MG63 (cell line): ENCODE measurements around the gene TMEM190. TPM values are rescaled to one million over a fixed set of nuclear protein-coding genes. Genes with fewer than 3 reads are reported as not detected.

ENCODE experiments used
- DNase-seq: peaks from one replicate; pipeline ENCODE4 v3.0.0-alpha.2; 2020
- H3K27me3 ChIP-seq: fragments of 250-450 bp; sonication (Bioruptor Pico); 2 replicates; pipeline ENCODE4 v1.5.1; 2020; ENCODE audit warnings: mild to moderate bottlenecking, moderate library complexity
- H3K36me3 ChIP-seq: fragments of 250-450 bp; sonication (Bioruptor Pico); 2 replicates; pipeline ENCODE4 v1.5.1; 2020; ENCODE audit warnings: mild to moderate bottlenecking, moderate library complexity
- H3K4me3 ChIP-seq: fragments of 250-450 bp; sonication (Bioruptor Pico); 2 replicates; pipeline ENCODE4 v1.5.1; 2020; ENCODE audit warnings: mild to moderate bottlenecking, moderate library complexity
- H3K9me3 ChIP-seq: fragments of 250-450 bp; sonication (Bioruptor Pico); 2 replicates; pipeline ENCODE4 v1.5.1; 2020; ENCODE audit warnings: mild to moderate bottlenecking, moderate library complexity
- total RNA-seq: library from RNA; depleted of rRNA; stranded (reverse); fragments of >200 nt; shearing (Covaris generic); gene quantifications from 2 replicates; pipeline ENCODE4 v1.2.3, GENCODE V29; 2014; ENCODE audit warnings: low replicate concordance

The TMEM190 gene
- total RNA-seq, 1 experiment from 2014 or later = not detected

DNA sequence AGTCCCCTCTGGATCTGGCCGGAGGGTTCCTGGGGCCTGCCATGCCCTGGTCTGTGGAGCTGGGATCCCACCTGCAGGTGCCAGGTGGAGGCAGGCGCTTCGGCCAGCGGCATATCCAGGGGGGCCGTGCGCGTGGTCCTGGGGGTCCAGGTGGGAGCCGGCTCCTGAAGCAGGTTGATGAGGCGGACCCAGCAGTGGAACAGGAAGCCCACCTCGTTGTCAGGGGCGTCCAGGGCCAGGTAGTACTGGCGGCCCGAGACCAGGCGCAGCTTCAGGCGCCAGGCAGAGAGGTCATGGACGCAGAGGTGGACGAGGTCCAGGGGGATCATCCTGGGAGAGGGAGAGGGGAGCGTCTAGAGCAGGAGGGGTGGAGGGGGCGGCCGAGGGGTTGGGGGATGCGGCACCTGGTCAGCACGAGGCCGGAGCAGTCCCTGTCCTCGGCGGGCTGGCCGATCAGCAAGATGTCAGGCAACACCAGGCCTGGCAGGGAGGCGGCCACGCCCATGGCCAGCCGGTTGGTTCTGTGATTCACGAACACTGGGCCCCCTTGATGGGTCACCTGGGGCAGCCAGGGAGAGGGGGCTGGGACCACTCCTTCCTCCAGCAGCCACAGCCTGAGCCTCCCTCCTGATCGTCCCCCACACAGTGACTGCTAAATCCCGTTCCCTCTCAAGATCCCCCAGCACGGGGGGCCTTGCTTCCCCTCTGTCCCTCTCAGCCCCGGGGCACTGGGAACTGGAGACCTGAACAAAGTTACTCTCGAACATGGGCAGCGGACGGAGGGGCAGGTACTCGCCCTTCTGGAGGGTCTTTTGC is 14.2 kb upstream of the TMEM190 start:
- no peaks in the 10 kb centered on the region for H3K36me3 ChIP-seq
- H3K9me3 ChIP-seq = no peaks in the 10 kb centered on the region
- no peak for DNase-seq
- H3K27me3 ChIP-seq = peaks cover 3% of the 10 kb centered on the region
- no peak overlapping the region for H3K4me3 ChIP-seq

DNA sequence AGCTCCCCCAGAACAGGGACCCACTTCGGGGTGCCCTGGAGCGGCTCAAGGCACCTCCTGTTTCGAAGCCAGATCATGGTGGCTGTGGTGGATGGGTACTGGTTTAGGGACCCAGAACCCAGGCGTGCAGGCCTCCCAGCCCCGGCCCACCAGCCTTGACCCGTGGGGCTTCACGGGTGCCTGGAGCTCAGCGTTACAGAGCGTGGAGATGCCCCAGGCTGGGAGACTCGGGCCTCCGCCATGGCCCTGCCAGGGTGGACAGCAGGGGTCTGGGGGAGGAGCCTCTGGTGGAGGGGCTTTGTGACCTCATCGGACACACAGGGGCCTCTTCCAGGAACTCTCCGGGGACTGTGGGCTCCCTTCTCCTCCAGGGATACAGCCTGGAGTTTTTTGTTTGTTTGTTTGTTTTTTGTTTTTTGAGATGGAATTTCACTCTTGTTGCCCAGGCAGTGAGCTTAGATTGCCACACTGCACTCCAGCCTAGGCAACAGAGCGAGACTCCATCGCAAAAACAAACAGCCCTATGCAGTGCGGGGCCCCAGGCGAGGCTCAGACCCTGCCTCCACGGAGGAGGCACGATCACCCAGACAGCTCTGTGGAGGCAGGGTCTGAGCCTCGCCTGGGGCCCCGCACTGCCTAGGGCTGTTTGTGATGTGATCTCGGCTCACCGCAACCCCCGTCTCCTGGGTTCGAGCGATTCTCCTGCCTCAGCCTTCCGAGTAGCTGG is 13.5 kb upstream of the TMEM190 start, which contains the start of gene GARIN5B:
GARIN5B (minus strand) TSS at position 271 of the 727 bp plus-strand sequence; CDS start at position 77, 194 bp downstream.
- no peak for DNase-seq

DNA sequence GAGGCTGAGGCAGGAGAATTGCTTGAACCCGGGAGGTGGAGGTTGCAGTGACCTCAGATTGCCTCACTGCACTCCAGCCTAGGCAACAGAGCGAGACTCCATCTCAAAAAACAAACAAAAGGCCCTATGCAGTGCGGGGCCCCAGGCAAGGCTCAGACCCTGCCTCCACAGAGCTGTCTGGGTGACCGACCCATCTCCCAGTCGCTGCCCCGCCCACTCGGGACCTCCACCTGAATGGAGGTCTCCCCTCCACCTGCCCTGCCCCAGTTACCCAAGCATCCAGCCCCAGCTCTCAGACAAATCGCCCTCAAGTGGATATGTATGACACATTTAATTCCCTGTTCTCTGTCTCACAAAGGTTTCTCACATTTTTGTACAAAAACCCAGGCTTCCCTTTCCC is 11.4 kb upstream of the TMEM190 start:
- DNase-seq = no peak
- no peaks in the 10 kb centered on the region for H3K36me3 ChIP-seq
- H3K4me3 ChIP-seq = no peak overlapping the region
- H3K27me3 ChIP-seq = peaks cover 6% of the 10 kb centered on the region
- H3K9me3 ChIP-seq = no peaks in the 10 kb centered on the region

More for the DNA sequence above, 13.5 kb upstream of the TMEM190 start, which contains the start of gene GARIN5B:
- H3K27me3 ChIP-seq = no peaks in the 10 kb centered on the region
- no peaks in the 10 kb centered on the region for H3K36me3 ChIP-seq
- no peak within 1 kb of the TSS for H3K4me3 ChIP-seq
- no peaks in the 10 kb centered on the region for H3K9me3 ChIP-seq

DNA sequence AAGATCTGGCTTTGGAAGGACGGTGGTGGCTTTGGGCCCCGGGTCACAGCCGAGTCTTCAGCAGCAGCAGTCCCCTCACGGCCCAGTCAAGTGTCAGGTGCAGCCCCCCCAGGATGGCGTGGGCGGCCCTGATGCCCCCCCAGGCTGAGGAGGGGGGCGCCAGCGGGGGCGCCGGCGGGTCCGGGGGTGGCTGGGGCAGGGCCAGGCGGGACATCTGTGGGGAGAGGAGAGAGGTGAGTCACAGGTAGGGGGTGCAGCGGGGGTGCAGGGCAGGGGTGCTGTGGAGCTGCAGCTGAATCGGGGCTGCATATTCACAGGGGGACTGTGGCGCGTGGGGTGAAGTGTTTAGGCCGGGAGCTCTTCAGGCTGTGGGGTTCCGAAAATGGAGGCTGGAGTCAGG is 10.7 kb upstream of the TMEM190 start:
- DNase-seq = no peak

DNA sequence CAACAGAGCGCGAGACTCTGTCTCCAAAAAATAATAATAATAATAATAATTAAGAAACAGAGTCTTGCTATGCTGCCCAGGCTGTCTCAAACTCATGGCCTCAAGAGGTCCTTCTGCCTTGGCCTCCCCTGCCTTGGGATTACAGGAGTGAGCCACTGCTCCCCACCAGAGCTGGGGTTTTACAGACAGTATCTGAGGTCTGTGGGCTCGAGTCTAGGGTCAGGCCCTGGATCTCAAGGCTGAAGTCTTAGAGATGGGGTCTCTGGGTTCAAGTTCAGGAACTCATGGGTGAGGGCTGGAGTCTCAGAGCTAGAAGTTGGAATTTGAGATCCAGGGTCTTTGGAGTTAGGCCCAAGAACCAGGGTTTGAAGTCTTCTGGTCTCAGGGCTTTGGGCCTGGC is 9.8 kb upstream of the TMEM190 start:
- H3K27me3 ChIP-seq = peaks cover 11% of the 10 kb centered on the region
- H3K4me3 ChIP-seq = no peak overlapping the region
- H3K36me3 ChIP-seq = no peaks in the 10 kb centered on the region
- H3K9me3 ChIP-seq = no peaks in the 10 kb centered on the region
- DNase-seq = no peak

More for the DNA sequence above, 10.7 kb upstream of the TMEM190 start:
- no peak overlapping the region for H3K4me3 ChIP-seq
- H3K27me3 ChIP-seq = peaks cover 8% of the 10 kb centered on the region
- H3K36me3 ChIP-seq = no peaks in the 10 kb centered on the region
- H3K9me3 ChIP-seq = no peaks in the 10 kb centered on the region

DNA sequence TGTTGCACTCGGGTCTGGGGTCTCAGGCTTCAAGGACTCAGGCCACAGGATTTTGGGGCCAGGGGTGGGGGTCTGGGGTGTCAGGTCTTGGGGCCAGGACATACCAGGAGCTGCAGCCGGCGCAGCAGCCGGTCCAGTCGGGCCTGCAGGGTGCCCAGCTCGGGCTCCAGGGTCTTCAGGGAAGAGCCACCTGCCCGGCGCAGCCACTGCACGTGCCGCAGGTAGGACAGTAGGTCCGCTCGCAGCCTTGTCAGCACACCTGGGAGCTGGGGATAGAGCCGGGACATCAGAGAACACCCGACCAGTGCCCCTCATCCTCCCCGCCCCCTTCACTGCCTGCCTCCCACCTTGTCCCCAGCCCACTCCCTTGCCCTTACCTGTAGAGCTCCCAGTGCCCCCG is 8.5 kb upstream of the TMEM190 start:
- Histone ChIP-seq H3K4me3 (no peak overlapping the region), H3K36me3 (no peaks in the 10 kb centered on the region)
- DNase-seq = no peak

DNA sequence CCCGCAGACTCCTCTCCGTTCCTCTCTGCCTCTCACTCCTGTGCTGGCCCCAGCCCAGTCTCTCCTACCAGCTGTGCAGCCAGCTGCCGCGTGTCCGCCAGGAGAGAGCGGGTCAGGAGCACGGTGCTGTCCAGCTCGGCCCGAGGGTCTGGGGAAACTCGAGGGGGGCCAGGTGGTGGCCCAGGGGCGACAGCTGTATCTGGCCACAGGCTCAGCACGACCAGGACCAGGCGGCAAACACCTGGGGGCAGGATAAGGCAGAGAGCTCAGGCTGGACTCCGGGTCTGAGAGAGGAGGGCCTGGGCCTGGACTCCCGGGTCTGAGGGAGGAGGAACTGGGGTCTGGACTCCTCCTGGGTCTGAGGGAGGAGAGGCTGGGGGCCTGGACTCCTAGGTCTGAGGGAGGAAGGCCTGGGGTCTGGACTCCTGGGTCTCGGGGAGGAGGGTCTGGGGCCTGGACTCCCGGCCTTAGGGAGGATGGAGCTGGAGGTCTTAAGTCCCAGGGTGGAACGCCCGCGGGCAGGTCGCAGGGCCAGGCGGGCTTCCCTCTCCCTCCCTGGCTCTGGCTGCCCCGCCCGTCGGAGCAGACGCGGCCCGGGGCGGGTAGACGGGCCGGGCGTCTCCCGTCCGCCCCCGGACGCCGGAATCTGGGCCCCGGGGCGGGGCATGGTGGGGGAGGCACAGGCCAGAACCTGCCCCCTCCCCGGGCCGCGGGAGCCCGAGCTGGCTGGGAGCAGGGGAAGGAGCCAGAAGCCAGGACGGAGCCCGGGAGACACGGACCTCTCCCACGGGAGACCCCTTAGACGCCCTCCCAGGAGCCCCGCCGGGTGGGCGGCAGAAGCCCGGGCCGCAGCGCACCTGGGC is 7.7 kb upstream of the TMEM190 start:
- peak; percentile 66 for DNase-seq
- H3K36me3 ChIP-seq = no peaks in the 10 kb centered on the region
- no peak overlapping the region for H3K4me3 ChIP-seq
- peaks cover 11% of the 10 kb centered on the region for H3K27me3 ChIP-seq
- no peaks in the 10 kb centered on the region for H3K9me3 ChIP-seq

More for the DNA sequence above, 8.5 kb upstream of the TMEM190 start:
- no peaks in the 10 kb centered on the region for H3K9me3 ChIP-seq
- peaks cover 11% of the 10 kb centered on the region for H3K27me3 ChIP-seq

DNA sequence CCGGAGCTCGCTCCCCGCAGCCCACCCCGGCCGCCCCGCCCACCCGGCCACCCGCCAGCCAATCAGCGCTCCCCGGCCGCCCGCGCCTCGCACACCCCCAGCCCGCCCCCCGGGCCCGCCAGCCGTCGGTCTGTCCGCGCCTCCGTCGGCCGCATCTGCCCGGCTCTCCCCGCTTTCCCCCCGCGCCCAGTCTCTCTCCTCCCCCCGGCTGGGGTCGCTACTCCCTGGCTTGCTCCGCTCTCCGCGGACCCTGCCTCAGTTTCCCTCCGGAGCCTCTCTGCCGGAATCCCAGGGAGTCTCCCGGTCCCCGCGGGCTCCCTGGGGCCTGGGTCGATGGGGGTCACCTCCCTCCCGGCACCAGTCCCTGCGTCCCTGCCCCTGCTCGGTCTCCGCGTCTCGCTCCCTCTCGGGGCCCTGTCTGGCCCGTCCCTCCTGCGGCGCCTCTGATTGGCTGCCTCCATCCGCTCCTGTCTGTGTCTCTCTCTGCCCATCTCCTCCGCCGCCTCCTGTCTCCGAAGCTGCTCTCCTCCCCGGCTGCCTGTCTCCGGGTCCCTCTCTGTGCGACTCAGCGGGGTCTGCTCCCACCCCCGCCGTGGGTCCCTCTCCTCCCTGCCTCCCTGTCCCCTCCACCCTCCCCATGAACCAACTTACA is 6.8 kb upstream of the TMEM190 start:
- Histone ChIP-seq H3K4me3 (peak overlapping the region; percentile 29), H3K27me3 (peaks cover 11% of the 10 kb centered on the region), H3K36me3 (no peaks in the 10 kb centered on the region), H3K9me3 (no peaks in the 10 kb centered on the region)
- peak; percentile 43 for DNase-seq

DNA sequence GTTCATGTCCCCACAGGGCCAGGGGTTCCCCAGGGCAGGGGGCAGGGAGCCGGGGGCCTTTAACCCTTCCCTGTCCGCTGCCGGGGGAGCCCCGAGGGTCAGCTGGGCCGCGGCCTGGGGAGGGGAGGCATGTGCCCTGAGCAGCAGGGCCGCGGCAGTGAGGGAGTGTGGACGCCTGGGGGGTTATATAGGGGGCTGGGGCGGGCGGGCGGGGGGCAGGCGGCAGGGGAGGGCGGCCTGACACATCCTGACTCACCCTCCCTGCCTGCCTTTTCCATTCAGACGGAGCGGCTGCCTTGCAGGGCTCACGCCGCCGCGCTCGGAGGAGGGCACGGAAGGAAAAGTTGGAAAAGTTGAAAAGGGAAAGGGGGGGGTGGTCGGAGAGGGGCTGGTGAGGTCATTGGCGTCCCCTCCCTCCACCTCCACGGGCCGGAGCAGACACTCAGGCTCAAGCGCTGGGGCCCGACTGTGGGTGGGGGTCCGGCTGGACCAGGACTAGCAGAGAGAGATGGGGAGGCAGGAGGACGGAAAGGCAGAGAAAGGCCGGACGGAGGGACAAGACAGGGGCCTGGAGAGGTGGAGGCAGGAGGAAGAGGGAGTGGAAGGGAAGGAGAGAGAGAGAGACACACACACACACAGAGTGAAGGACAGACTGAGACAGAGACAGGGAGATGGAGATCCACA is 6.2 kb upstream of the TMEM190 start, which contains the start of gene IL11:
IL11 (minus strand) TSS at position 159 of the 684 bp plus-strand sequence; CDS start at position 6, 153 bp downstream.
- H3K4me3 ChIP-seq = peak within 1 kb of the TSS; percentile 29
- DNase-seq = peak; percentile 39
- H3K9me3 ChIP-seq = no peaks in the 10 kb centered on the region
- H3K27me3 ChIP-seq = peaks cover 11% of the 10 kb centered on the region
- H3K36me3 ChIP-seq = no peaks in the 10 kb centered on the region

DNA sequence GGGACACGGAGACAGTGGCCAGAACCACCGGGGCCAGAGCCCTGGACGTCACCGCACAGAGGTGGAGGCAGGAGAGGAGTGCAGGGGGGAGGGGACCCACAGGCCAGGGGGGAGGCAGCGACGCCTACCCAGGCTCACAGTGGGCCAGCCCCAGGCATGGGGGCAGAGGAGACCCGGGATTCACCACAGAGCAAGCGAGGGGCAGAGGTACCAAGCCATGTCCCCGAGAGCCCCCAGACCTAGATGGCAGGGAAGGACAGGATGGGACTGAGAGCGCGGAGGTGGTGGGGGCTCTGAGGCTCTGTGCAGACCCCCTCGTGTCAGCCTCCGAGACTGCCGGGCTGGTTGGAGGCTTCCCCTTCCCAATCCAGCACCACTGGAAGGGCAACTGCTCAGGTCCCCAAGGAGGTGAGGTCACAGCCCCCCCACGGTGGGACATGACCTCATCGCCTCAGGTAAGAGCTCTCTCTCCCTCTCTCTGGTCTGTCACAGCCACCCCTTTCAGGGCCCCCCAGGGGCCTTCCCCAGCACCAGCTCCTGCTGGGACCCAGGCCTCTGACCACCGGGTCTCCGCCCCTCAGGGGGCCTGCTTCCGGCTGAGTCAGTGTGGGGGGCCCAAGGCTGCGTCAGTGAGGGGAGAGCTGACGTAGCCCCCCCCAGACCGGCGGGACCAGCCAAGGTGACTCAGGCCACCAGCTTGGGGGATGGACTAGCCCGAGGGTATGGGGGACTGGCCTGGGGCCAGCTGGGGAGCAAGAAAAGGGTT is 4.1 kb upstream of the TMEM190 start:
- Histone ChIP-seq H3K27me3 (peaks cover 11% of the 10 kb centered on the region), H3K36me3 (no peaks in the 10 kb centered on the region), H3K9me3 (no peaks in the 10 kb centered on the region), H3K4me3 (no peak overlapping the region)
- no peak for DNase-seq

DNA sequence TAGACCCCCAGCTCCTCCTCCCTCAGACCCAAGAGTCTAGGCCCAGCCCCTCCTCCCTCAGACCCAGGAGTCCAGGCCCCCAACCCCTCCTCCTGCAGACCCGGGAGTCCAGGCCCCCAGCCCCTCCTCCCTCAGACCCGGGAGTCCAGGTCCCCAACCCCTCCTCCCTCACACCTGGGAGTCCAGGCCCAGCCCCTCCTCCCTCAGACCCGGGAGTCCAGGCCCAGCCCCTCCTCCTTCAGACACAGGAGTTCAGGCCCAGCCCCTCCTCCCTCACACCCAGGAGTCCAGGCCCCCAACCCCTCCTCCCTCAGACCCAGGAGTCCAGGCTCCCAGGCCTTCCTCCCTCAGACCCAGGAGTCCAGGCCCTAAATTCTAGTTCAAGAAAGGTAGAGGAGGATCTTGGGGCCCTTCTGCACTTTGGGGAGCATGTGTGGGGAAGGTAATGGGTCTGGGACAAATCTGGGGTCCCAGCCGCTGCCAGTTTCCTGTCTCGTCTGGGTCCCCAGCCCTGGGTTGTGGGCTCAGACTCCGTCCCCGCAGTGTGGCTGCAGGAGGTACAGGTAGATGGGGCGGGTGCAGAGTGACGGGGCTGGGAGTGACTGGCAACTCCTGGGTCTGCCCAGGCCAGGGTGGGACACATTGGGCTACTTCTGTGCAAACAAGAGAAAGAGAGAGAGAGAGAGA is 3.2 kb upstream of the TMEM190 start:
- no peak overlapping the region for H3K4me3 ChIP-seq
- DNase-seq = no peak
- H3K9me3 ChIP-seq = no peaks in the 10 kb centered on the region
- H3K27me3 ChIP-seq = peaks cover 11% of the 10 kb centered on the region
- H3K36me3 ChIP-seq = no peaks in the 10 kb centered on the region

DNA sequence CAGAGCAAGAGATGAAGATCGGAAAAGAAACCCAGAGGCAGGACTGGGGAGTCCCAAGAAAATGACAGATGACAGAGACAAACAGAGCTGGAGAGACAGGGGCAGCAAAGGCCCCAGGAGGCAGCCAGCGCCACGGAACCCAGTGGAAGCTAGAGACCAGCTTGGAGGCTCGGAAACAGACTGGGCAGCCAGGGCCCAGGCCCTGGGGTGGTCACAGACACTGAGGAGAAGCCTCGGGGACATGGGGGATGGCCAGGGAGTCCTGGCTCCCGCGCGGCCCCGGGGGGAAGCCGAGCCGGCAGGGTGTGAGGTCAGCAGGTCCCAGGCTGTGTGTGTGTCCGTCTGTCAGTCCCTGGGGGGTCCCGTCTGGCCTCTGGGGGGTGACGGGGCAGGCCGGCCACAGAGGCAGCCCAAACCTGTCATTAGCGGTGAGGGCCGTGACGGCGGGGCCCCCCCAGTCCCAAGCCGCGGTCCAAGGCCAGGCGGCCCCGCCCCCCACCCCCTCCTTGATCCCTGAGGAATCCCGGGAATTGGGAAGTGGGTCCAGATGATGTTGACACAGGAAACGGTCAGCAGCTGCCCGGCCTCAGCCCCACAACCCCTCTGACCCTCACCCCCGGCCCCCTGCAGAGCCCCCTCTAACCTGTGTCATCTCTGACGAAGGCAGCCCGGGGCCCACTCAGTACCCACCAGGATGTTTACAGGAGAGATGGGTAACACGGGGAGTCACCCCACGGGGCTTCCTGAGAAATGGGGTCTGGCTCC is 2.5 kb upstream of the TMEM190 start:
- no peak overlapping the region for H3K4me3 ChIP-seq
- DNase-seq = no peak

DNA sequence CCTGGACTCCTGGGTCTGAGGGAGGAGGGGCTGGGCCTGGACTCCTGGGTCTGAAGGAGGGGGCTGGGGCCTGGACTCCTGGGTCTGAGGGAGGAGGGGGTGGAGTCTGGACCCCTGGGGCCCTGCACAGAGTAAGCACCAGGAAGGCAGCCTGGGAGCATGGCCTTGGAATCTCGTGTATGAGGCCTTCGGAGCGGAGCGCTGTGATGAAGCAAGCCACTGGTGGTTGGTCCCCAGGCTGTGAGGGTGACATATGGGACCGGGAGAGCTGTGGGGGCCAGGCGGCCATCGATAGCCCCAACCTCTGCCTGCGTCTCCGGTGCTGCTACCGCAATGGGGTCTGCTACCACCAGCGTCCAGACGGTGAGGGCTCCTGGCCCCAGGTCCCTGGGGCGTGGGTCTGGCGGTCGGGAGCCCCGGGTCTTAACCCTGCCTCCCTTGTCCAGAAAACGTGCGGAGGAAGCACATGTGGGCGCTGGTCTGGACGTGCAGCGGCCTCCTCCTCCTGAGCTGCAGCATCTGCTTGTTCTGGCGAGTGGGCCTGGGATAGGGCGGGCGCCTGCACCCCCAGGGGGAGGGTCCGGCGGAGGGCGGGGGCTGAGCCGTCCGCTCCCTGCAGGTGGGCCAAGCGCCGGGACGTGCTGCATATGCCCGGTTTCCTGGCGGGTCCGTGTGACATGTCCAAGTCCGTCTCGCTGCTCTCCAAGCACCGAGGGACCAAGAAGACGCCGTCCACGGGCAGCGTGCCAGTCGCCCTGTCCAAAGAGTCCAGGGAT is 918 bp downstream of the TMEM190 start:
- DNase-seq = no peak
- Histone ChIP-seq H3K27me3 (no peaks in the 10 kb centered on the region), H3K36me3 (no peaks in the 10 kb centered on the region; the same call in 1 of the 2 replicates), H3K9me3 (no peaks in the 10 kb centered on the region), H3K4me3 (no peak overlapping the region)

More for the DNA sequence above, 2.5 kb upstream of the TMEM190 start:
- H3K27me3 ChIP-seq = peaks cover 11% of the 10 kb centered on the region
- no peaks in the 10 kb centered on the region for H3K36me3 ChIP-seq
- H3K9me3 ChIP-seq = no peaks in the 10 kb centered on the region
